ENCODE measurements around the gene FOXR2. TPM values are rescaled to one million over a fixed set of nuclear protein-coding genes. Genes with fewer than 3 reads are reported as not detected.

The FOXR2 gene
- polyA plus RNA-seq, 1 donor from 2014 or later: not detected

DNA sequence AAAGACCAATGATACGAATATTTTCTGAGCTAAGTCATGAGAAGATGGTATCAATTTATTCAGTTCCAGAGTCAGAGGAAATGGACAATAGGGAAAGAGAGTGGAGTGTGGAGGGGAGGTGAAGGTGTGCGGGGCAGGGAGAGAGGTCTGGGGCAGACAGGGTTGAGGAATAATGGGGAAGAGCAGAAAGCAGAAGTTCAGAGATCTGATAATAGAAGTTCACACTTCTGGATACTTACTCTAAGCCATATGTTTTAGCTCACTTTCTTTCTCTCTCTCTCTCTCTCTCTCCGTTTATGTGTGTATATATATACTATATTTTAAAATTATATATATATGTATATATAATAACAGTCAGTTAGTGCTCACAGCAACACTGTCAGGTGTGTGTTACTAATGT is 40.4 kb downstream of the FOXR2 start:
- Histone ChIP-seq H3K79me2 (replicated peaks; ENCODE audit: insufficient read depth, low read length) (no peaks in the 10 kb centered on the region), H2AFZ (ENCODE audit: low read depth, low read length) (no peak overlapping the region), H3F3A (ENCODE audit: insufficient read depth, low read length, poor library complexity, severe bottlenecking) (no peaks in the 10 kb centered on the region), H3K27ac (ENCODE audit: low read length) (no peak overlapping the region), H3K4me3 (ENCODE audit: low read length) (no peak overlapping the region), H3K9me3 (ENCODE audit: low read length) (no peaks in the 10 kb centered on the region), H4K20me1 (ENCODE audit: insufficient read depth) (no peaks in the 10 kb centered on the region), H3K9me2 (ENCODE audit: insufficient read depth, low read length) (no peaks in the 10 kb centered on the region), H3K9ac (ENCODE audit: low read length) (no peak overlapping the region), H3K27me3 (ENCODE audit: insufficient read depth, low read depth, low read length) (no peaks in the 10 kb centered on the region), H3K36me3 (ENCODE audit: insufficient read depth, low read length) (no peaks in the 10 kb centered on the region), H3K4me2 (ENCODE audit: low read length) (no peak overlapping the region)
- no peak for TF ChIP-seq SMC3 (conservative IDR thresholded peaks at IDR 0.05; ENCODE audit: poor library complexity)
- TF ChIP-seq EZH2 (IDR thresholded peaks at IDR 0.05; ENCODE audit: borderline replicate concordance, insufficient read depth, low read length, poor library complexity, severe bottlenecking): no peak
- TF ChIP-seq REST (IDR thresholded peaks at IDR 0.05; ENCODE audit: borderline replicate concordance): no peak
- TF ChIP-seq EP300 (conservative IDR thresholded peaks at IDR 0.05; ENCODE audit: poor library complexity, severe bottlenecking): no peak
- no peak for TF ChIP-seq MXI1 (conservative IDR thresholded peaks at IDR 0.05; ENCODE audit: poor library complexity, severe bottlenecking)
- no peak for TF ChIP-seq RAD21 (conservative IDR thresholded peaks at IDR 0.05)
- TF ChIP-seq TAF1 (IDR thresholded peaks at IDR 0.05; ENCODE audit: low read depth): no peak

DNA sequence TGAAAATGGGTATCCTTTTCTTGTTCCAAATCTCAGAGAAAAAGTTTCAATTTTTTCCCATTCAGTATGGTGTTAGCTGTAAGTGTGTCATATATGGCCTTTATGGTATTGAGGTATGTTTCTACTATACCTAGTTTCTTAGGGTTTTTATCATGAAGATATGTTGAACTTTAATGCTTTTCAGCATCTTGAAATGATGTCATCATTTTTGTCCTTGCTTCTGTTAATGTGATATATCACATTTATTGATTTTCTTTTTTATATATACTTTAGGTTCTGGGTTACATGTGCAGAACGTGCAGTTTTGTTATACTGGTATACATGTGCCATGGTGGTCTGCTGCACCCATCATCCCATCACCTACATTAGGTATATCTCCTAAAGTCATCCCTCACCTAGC is 44.9 kb downstream of the FOXR2 start:
- no peaks in the 10 kb centered on the region for H3K79me2 ChIP-seq (replicated peaks; ENCODE audit: insufficient read depth, low read length)
- no peaks in the 10 kb centered on the region for H3K9me3 ChIP-seq (ENCODE audit: low read length)
- no peaks in the 10 kb centered on the region for H3K27me3 ChIP-seq (ENCODE audit: insufficient read depth, low read depth, low read length)

More for the DNA sequence above, 44.9 kb downstream of the FOXR2 start:
- TF ChIP-seq MXI1 (conservative IDR thresholded peaks at IDR 0.05; ENCODE audit: poor library complexity, severe bottlenecking) (no peak), REST (IDR thresholded peaks at IDR 0.05; ENCODE audit: borderline replicate concordance) (no peak), RAD21 (conservative IDR thresholded peaks at IDR 0.05) (no peak), CTCF (IDR thresholded peaks at IDR 0.05; ENCODE audit: poor library complexity, severe bottlenecking) (no peak), POLR2AphosphoS5 (IDR thresholded peaks at IDR 0.05) (no peak), TAF1 (IDR thresholded peaks at IDR 0.05; ENCODE audit: low read depth) (no peak), EP300 (conservative IDR thresholded peaks at IDR 0.05; ENCODE audit: poor library complexity, severe bottlenecking) (no peak), EZH2 (IDR thresholded peaks at IDR 0.05; ENCODE audit: borderline replicate concordance, insufficient read depth, low read length, poor library complexity, severe bottlenecking) (no peak), SMC3 (conservative IDR thresholded peaks at IDR 0.05; ENCODE audit: poor library complexity) (no peak)
- no peaks in the 10 kb centered on the region for H3F3A ChIP-seq (ENCODE audit: insufficient read depth, low read length, poor library complexity, severe bottlenecking)
- no peaks in the 10 kb centered on the region for H4K20me1 ChIP-seq (ENCODE audit: insufficient read depth)
- no peaks in the 10 kb centered on the region for H3K9me2 ChIP-seq (ENCODE audit: insufficient read depth, low read length)
- no peak overlapping the region for H3K27ac ChIP-seq (ENCODE audit: low read length)
- no peak overlapping the region for H2AFZ ChIP-seq (ENCODE audit: low read depth, low read length)
- H3K4me2 ChIP-seq (ENCODE audit: low read length): no peak overlapping the region
- no peak overlapping the region for H3K4me3 ChIP-seq (ENCODE audit: low read length)
- H3K9ac ChIP-seq (ENCODE audit: low read length): no peak overlapping the region
- no peaks in the 10 kb centered on the region for H3K36me3 ChIP-seq (ENCODE audit: insufficient read depth, low read length)

Small RNAs within 50 kb of the gene (small RNA-seq; reads per million reads assigned to genes)
- 0 to 1.2 (median 0) reads per million in 3 experiments for gene RF00019

Other genes starting within 250 kb of the FOXR2 start
- gene MAGEH1, start 171.3 kb upstream of the FOXR2 start, polyA plus RNA-seq: 240 and 262 TPM in 2 replicates
- 1.4 TPM in 2 replicates for gene USP51, start 133.6 kb upstream of the FOXR2 start, polyA plus RNA-seq
- 124 and 161 TPM in 2 replicates for gene RRAGB, start 94.3 kb downstream of the FOXR2 start, polyA plus RNA-seq

Data from neural cell (in vitro differentiated cells).